AG09309 (cell line): ENCODE results near the gene PNPLA7.

Source experiments
- DNase-seq: peaks from one replicate; pipeline ENCODE4 v3.0.0-alpha.2; 2010; ENCODE audit warnings: low read depth
- H3K4me3 ChIP-seq: 2 replicates; pipeline ENCODE4 v1.5.1; 2011; ENCODE audit warnings: mild to moderate bottlenecking, low read depth, low read length, moderate library complexity; ENCODE audit not compliant: control insufficient read depth
- CTCF ChIP-seq: IDR thresholded peaks from 2 replicates; pipeline ENCODE4 v1.5.1; 2011; ENCODE audit warnings: mild to moderate bottlenecking, low read depth, low read length, inconsistent platforms; ENCODE audit not compliant: insufficient read depth, control insufficient read depth; ENCODE audit errors: missing control alignments

PNPLA7 gene

GRCh38 chr9:137433916-137434431 lies 116.2 kb downstream of the PNPLA7 start:
- no peak for TF ChIP-seq CTCF
- H3K4me3 ChIP-seq = no peak overlapping the region
- DNase-seq = no peak

- DNase-seq = no peak
- H3K4me3 ChIP-seq = no peak overlapping the region
- no peak for TF ChIP-seq CTCF
Measured at GRCh38 chr9:137433349-137433915, 116.8 kb downstream of the PNPLA7 start.

GRCh38 chr9:137432687-137433348 lies 117.4 kb downstream of the PNPLA7 start:
- no peak overlapping the region for H3K4me3 ChIP-seq
- no peak for TF ChIP-seq CTCF
- DNase-seq = no peak

- no peak for DNase-seq
- TF ChIP-seq CTCF = no peak
- no peak overlapping the region for H3K4me3 ChIP-seq
Measured at GRCh38 chr9:137431416-137431931, 118.7 kb downstream of the PNPLA7 start.

GRCh38 chr9:137430723-137431415 lies 119.3 kb downstream of the PNPLA7 start:
- DNase-seq = no peak
- TF ChIP-seq CTCF = no peak

GRCh38 chr9:137429974-137430722 lies 120.1 kb downstream of the PNPLA7 start:
- DNase-seq = no peak
- no peak overlapping the region for H3K4me3 ChIP-seq

More at GRCh38 chr9:137430723-137431415, 119.3 kb downstream of the PNPLA7 start:
- H3K4me3 ChIP-seq = no peak overlapping the region

More at GRCh38 chr9:137429974-137430722, 120.1 kb downstream of the PNPLA7 start:
- TF ChIP-seq CTCF = no peak
